ENCODE results near the gene DDX19B.

DNA sequence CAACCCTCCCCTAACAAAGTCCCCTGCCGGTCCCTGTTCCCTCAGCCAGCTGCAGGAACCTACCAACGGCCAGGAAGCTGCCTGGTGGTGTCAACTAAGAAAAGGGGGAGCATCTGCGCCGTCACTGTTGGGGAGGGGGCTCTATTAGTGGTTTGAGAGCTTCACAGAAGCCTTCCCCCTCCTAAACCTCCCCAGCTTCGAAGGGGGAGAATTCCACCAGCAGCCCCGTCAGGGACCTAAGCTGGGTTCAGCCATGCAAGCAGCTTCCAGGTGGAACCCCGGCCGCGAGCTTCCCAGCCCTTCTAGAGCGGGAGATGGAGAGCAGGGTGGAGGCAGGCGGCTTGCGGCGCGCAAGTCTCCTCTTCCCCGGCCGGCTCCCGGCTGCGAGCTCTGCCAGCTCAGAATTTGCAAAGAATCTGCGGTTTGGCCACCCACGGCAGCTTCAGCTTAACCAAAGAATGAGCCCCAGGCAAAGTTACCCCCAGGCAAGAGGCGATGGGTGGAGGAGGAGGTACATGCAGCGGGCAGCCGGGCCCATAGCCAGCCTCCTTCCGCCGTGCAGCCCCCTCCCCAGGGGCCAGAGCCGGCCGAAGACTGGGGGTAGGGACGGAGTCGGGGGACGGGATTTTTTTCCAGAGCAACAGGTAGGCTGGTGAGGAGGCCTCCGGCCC, 81.4 kb downstream of the DDX19B start:
- no peak; the same call in 1 of the 2 replicates for TF ChIP-seq POLR2A (IDR thresholded peaks at IDR 0.05; ENCODE audit: low read depth, low read length)
- no peak for TF ChIP-seq TAF1 (IDR thresholded peaks at IDR 0.05; ENCODE audit: borderline replicate concordance, low read depth, low read length)
- no peak; the same call in 1 of the 2 replicates for TF ChIP-seq POLR2AphosphoS5 (IDR thresholded peaks at IDR 0.05; ENCODE audit: low read depth, low read length)
